HG03097 (cell line): Measurements from ENCODE around the gene BCAS3.

Experiments
- ATAC-seq: cut with Tn5 transposase; IDR thresholded peaks from one replicate; pipeline ENCODE4 v1.9.1; 2021; ENCODE audit not compliant: unreplicated experiment, low FRiP score

Gene BCAS3

GRCh38 chr17:61097781-61098180 is 420.1 kb downstream of the BCAS3 start:
- no peak for ATAC-seq

GRCh38 chr17:61106354-61106753 is 428.7 kb downstream of the BCAS3 start:
- no peak for ATAC-seq

GRCh38 chr17:61116577-61116976 is 438.9 kb downstream of the BCAS3 start:
- no peak for ATAC-seq

- ATAC-seq = no peak
Observed at GRCh38 chr17:61117983-61118382, 440.3 kb downstream of the BCAS3 start.

GRCh38 chr17:61118871-61119270 is 441.2 kb downstream of the BCAS3 start:
- no peak for ATAC-seq

- no peak for ATAC-seq
Observed at GRCh38 chr17:61122326-61122913, 444.8 kb downstream of the BCAS3 start.

- no peak for ATAC-seq
Observed at GRCh38 chr17:61124562-61124961, 446.9 kb downstream of the BCAS3 start.

- no peak for ATAC-seq
Observed at GRCh38 chr17:61126473-61127249, 449.0 kb downstream of the BCAS3 start.

- no peak for ATAC-seq
Observed at GRCh38 chr17:61127960-61128359, 450.3 kb downstream of the BCAS3 start.

- ATAC-seq = no peak
Observed at GRCh38 chr17:61128661-61129115, 451.0 kb downstream of the BCAS3 start.

- no peak for ATAC-seq
Observed at GRCh38 chr17:61129267-61130254, 451.9 kb downstream of the BCAS3 start.

GRCh38 chr17:61130330-61130729 is 452.7 kb downstream of the BCAS3 start:
- ATAC-seq = no peak

- no peak for ATAC-seq
Observed at GRCh38 chr17:61131585-61131984, 453.9 kb downstream of the BCAS3 start.

- ATAC-seq = no peak
Observed at GRCh38 chr17:61132524-61132923, 454.9 kb downstream of the BCAS3 start.

GRCh38 chr17:61133853-61134252 is 456.2 kb downstream of the BCAS3 start:
- no peak for ATAC-seq

- no peak for ATAC-seq
Observed at GRCh38 chr17:61134551-61135235, 457.0 kb downstream of the BCAS3 start.

- ATAC-seq = no peak
Observed at GRCh38 chr17:61135782-61136181, 458.1 kb downstream of the BCAS3 start.

GRCh38 chr17:61136296-61136695 is 458.6 kb downstream of the BCAS3 start:
- no peak for ATAC-seq

- peak; percentile 93 for ATAC-seq
Observed at GRCh38 chr17:61139219-61139618, 461.6 kb downstream of the BCAS3 start.

- no peak for ATAC-seq
Observed at GRCh38 chr17:61140081-61140786, 462.6 kb downstream of the BCAS3 start.
